HL-60 (cell line): ENCODE data around the gene FLNB.

Experiments
- DNase-seq, 2 experiments: peaks; one replicate each; pipeline ENCODE4 v3.0.0-alpha.2; 2010 to 2020; ENCODE audit warnings: low read depth in 1 of 2, low spot score in 1 of 2
- H3K27ac ChIP-seq: fragments of 250-450 bp; sonication (Bioruptor Pico); replicated peaks from 2 replicates; pipeline ENCODE4 v1.5.1; 2020; ENCODE audit warnings: mild to moderate bottlenecking, moderate library complexity
- H3K27me3 ChIP-seq: fragments of 250-450 bp; sonication (Bioruptor Pico); 2 replicates; pipeline ENCODE4 v1.5.1; 2021; ENCODE audit warnings: mild to moderate bottlenecking, moderate library complexity; ENCODE audit not compliant: insufficient read depth, poor library complexity, severe bottlenecking
- H3K4me3 ChIP-seq: replicated peaks from 2 replicates; pipeline ENCODE4 v1.5.1; 2011; ENCODE audit warnings: mild to moderate bottlenecking, control low read depth, low read length; ENCODE audit not compliant: insufficient read depth
- CTCF ChIP-seq: IDR thresholded peaks from one replicate; pipeline ENCODE4 v1.5.1; 2011; ENCODE audit warnings: low read length, control low read depth, inconsistent platforms; ENCODE audit not compliant: insufficient read depth
- GABPA ChIP-seq: IDR thresholded peaks from 2 replicates; pipeline ENCODE4 v1.6.1; 2012; ENCODE audit warnings: low read depth
- POLR2AphosphoS5 ChIP-seq: IDR thresholded peaks from 2 replicates; pipeline ENCODE4 v1.6.1; 2012; ENCODE audit warnings: low read depth
- REST ChIP-seq: IDR thresholded peaks from 2 replicates; pipeline ENCODE4 v1.6.1; 2012; ENCODE audit warnings: low read depth; ENCODE audit not compliant: insufficient replicate concordance
- SPI1 ChIP-seq: IDR thresholded peaks from 2 replicates; pipeline ENCODE4 v1.6.1; 2012; ENCODE audit warnings: low read depth, mild to moderate bottlenecking, borderline replicate concordance

Gene FLNB

DNA sequence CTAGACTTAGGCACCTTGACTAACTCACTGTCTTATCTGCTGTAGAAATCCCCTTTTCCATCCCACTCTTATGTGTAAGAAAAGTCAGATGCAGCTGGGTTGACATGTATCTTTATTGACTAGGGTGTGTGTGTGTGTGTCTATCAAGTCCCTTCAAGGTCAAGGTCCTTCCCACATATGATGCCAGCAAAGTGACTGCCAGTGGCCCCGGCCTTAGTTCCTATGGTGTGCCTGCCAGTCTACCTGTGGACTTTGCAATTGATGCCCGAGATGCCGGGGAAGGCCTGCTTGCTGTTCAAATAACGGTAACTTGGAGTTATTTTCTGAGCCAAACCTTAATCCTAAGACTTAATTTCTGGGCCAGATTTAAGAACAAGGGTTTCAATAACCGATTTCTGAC, 126.2 kb downstream of the FLNB start:
- H3K4me3 ChIP-seq = no peak overlapping the region
- no peak overlapping the region for H3K27ac ChIP-seq
- no peak for TF ChIP-seq CTCF
- H3K27me3 ChIP-seq = no peaks in the 10 kb centered on the region
- no peak for DNase-seq

GRCh38 chr3:58135712-58136543, 127.7 kb downstream of the FLNB start:
- Histone ChIP-seq H3K27me3 (no peaks in the 10 kb centered on the region), H3K27ac (no peak overlapping the region), H3K4me3 (no peak overlapping the region)
- TF ChIP-seq CTCF = peak; percentile 13
- TF ChIP-seq REST = no peak
- TF ChIP-seq POLR2AphosphoS5 = no peak
- TF ChIP-seq GABPA = no peak
- no peak for TF ChIP-seq SPI1
- no peak for DNase-seq

- H3K27ac ChIP-seq = no peak overlapping the region
These were observed 129.1 kb downstream of the FLNB start for GRCh38 chr3:58137306-58137705.

More at GRCh38 chr3:58137306-58137705, 129.1 kb downstream of the FLNB start:
- no peak overlapping the region for H3K4me3 ChIP-seq
- no peak for DNase-seq
- no peak for TF ChIP-seq REST
- TF ChIP-seq SPI1 = no peak
- H3K27me3 ChIP-seq = no peaks in the 10 kb centered on the region
